HepG2 (cell line): ENCODE data around the gene HIBADH. TPM values are rescaled to one million over a fixed set of nuclear protein-coding genes. Genes with fewer than 3 reads are reported as not detected.

Experiments
- ATAC-seq: fragments of 200-7000 bp; cut with Tn5 transposase; 3 replicates; pipeline ENCODE4 v1.9.1; 2020; ENCODE audit warnings: mild to moderate bottlenecking, moderate library complexity
- BruUV-seq: library from RNA; stranded (reverse); fragments of 400-500 nt; replicated peaks from 2 replicates; lab custom pipeline; 2021; lab: Mats Ljungman, UMichigan
- CTCF ChIA-PET: fragments of 300-600 bp; formaldehyde crosslinking; extraction: SDS; loops from one replicate; lab custom pipeline; 2021; ENCODE audit warnings: low total read pairs, inconsistent platforms, low intra/inter-chr PET ratio; lab: Yijun Ruan, JAX
- POLR2A ChIA-PET: fragments of 350-600 bp; sonication (Branson Sonifier 250); formaldehyde crosslinking; loops from one replicate; lab custom pipeline; 2020; ENCODE audit warnings: antibody characterized with exemption, inconsistent platforms; lab: Yijun Ruan, JAX
- DNase-seq: peaks from one replicate; pipeline ENCODE4 v3.0.0-alpha.2; 2015; ENCODE audit warnings: low spot score
- FAIRE-seq: peaks from 3 replicates; lab custom pipeline; 2011; peaks lifted over from hg19 to GRCh38; lab: Jason Lieb, UNC
- H2AFZ ChIP-seq: one replicate; pipeline ENCODE4 v1.6.1; 2011; ENCODE audit warnings: low read length, inconsistent platforms
- H3K27ac ChIP-seq: fragments of 300-600 bp; 3 replicates; pipeline ENCODE4 v1.8.0; 2011; ENCODE audit warnings: mixed run types, mild to moderate bottlenecking, mixed read lengths, low read length, inconsistent platforms; ENCODE audit not compliant: insufficient read depth; ENCODE audit errors: extremely low read length
- H3K27me3 ChIP-seq, 2 experiments: fragments of 200-600 bp in 1 of 2; 2 replicates in 1 of 2; 3 replicates in 1 of 2; pipeline versions ENCODE4 v1.6.0 to v1.8.0; 2011; ENCODE audit warnings: low read length in 2 of 2, mild to moderate bottlenecking in 2 of 2, moderate library complexity in 2 of 2, inconsistent platforms in 1 of 2; ENCODE audit not compliant: insufficient read depth in 2 of 2, control insufficient read depth in 1 of 2
- H3K36me3 ChIP-seq, 2 experiments: fragments of 200-600 bp in 1 of 2; replicated peaks in 1 of 2; 2 replicates in 1 of 2; 3 replicates in 1 of 2; pipeline versions ENCODE4 v1.5.1 to v1.8.0; 2011; ENCODE audit warnings: low read length in 2 of 2, inconsistent platforms in 1 of 2; ENCODE audit not compliant: insufficient read depth in 2 of 2, control insufficient read depth in 1 of 2
- H3K4me1 ChIP-seq: 2 replicates; pipeline ENCODE4 v1.5.1; 2012; ENCODE audit warnings: low read length, inconsistent platforms; ENCODE audit not compliant: insufficient read depth
- H3K4me2 ChIP-seq: 2 replicates; pipeline ENCODE4 v1.6.0; 2011; ENCODE audit warnings: low read depth, low read length, inconsistent platforms
- H3K4me3 ChIP-seq, 3 experiments: fragments of 200-600 bp in 1 of 3; sonication (generic), shearing (Covaris generic) in 1 of 3; replicated peaks in 1 of 3; 2 replicates each; pipeline ENCODE4 v1.5.1; 2011 to 2016; ENCODE audit warnings: low read length in 3 of 3, inconsistent platforms in 2 of 3, low read depth in 2 of 3, mild to moderate bottlenecking in 2 of 3, control low read depth in 1 of 3, mixed read lengths in 1 of 3; ENCODE audit not compliant: insufficient read depth in 1 of 3
- H3K79me2 ChIP-seq: one replicate; pipeline ENCODE4 v1.6.1; 2011; ENCODE audit warnings: low read length, inconsistent platforms; ENCODE audit not compliant: insufficient read depth
- H3K9ac ChIP-seq: 2 replicates; pipeline ENCODE4 v1.6.0; 2011; ENCODE audit warnings: mild to moderate bottlenecking, low read depth, low read length, inconsistent platforms; ENCODE audit not compliant: insufficient read depth
- H3K9me3 ChIP-seq: 2 replicates; pipeline ENCODE4 v1.5.1; 2012; ENCODE audit warnings: mild to moderate bottlenecking, low read length
- H4K20me1 ChIP-seq: 2 replicates; pipeline ENCODE4 v1.6.0; 2011; ENCODE audit warnings: inconsistent platforms, mild to moderate bottlenecking, low read length, moderate library complexity; ENCODE audit not compliant: insufficient read depth
- FOXP4 ChIP-seq: sonication (generic); formaldehyde crosslinking; IDR thresholded peaks from 2 replicates; pipeline ENCODE4 v1.4.0; 2020; ENCODE audit warnings: missing genetic modification reagents
- HMG20A ChIP-seq: IDR thresholded peaks from 2 replicates; pipeline ENCODE4 v1.6.1; 2016; ENCODE audit warnings: borderline replicate concordance
- MXD4 ChIP-seq: IDR thresholded peaks from 2 replicates; pipeline ENCODE4 v1.6.1; 2016; ENCODE audit warnings: mild to moderate bottlenecking, missing biosample characterization, missing genetic modification reagents
- NFRKB ChIP-seq: fragments of 450-650 bp; IDR thresholded peaks from 2 replicates; pipeline ENCODE4 v1.6.1; 2017
- PBX3 ChIP-seq: sonication (generic); formaldehyde crosslinking; IDR thresholded peaks from 2 replicates; pipeline ENCODE4 v1.8.1; 2023; ENCODE audit warnings: missing genetic modification reagents, inconsistent platforms, borderline replicate concordance
- SIN3A ChIP-seq: IDR thresholded peaks from 2 replicates; pipeline ENCODE4 v1.6.1; 2011; ENCODE audit warnings: low read depth, mild to moderate bottlenecking, control low read depth, low read length, borderline replicate concordance
- SP5 ChIP-seq: IDR thresholded peaks from 2 replicates; pipeline ENCODE4 v1.6.1; 2016; ENCODE audit warnings: low read depth, borderline replicate concordance
- TCF12 ChIP-seq, 2 experiments: fragments of 450-650 bp in 1 of 2; sonication (generic) in 1 of 2; formaldehyde crosslinking in 1 of 2; IDR thresholded peaks; 2 replicates each; pipeline versions ENCODE4 v1.6.1 to v1.8.0; 2017 to 2022; ENCODE audit warnings: antibody characterized with exemption in 1 of 2, mild to moderate bottlenecking in 1 of 2, missing genetic modification reagents in 1 of 2, moderate library complexity in 1 of 2
- ZKSCAN5 ChIP-seq: sonication (generic); formaldehyde crosslinking; IDR thresholded peaks from 2 replicates; pipeline ENCODE4 v1.5.1; 2020; ENCODE audit warnings: mild to moderate bottlenecking, missing genetic modification reagents
- ZNF326 ChIP-seq: sonication (generic); formaldehyde crosslinking; IDR thresholded peaks from 2 replicates; pipeline ENCODE4 v1.4.0; 2020; ENCODE audit warnings: missing genetic modification reagents, borderline replicate concordance
- ZNF577 ChIP-seq: sonication (generic); formaldehyde crosslinking; IDR thresholded peaks from 2 replicates; pipeline ENCODE4 v1.4.0; 2020; ENCODE audit warnings: mild to moderate bottlenecking, low read depth, missing genetic modification reagents, borderline replicate concordance
- WGBS: methylation state at CpG from one replicate; pipeline ENCODE4 v1.1.6; 2017; ENCODE audit warnings: low lambda C conversion rate; 5-methylcytosine and 5-hydroxymethylcytosine counted together
- in situ Hi-C: cut with HindIII; loops from 2 replicates; pipeline ENCODE4 v1.10.0; 2017; ENCODE audit warnings: low pct_unique_long_range_greater_than_20kb; ENCODE audit not compliant: extremely low pct_ligation_motif_present
- intact Hi-C: fragments of 100-400 bp; cut with micrococcal nuclease; formaldehyde crosslinking; loops from one replicate; pipeline ENCODE4 v1.10.0; 2022; ENCODE audit not compliant: unreplicated experiment
- polyA plus RNA-seq, 8 experiments: library from polyadenylated mRNA; depleted of rRNA in 3 of 8; stranded (reverse) in 7 of 8; unstranded in 1 of 8; fragments of >200 nt; fragmentation: Illumina TruSeq in 4 of 8; extraction: Trizol in 4 of 8; gene quantifications; 2 replicates each; pipeline versions ENCODE4 v1.2.1 to v1.2.3, GENCODE V29; 2011 to 2016; ENCODE audit warnings: low read depth in 4 of 8, missing spikeins in 1 of 8, mixed read lengths in 1 of 8; ENCODE audit not compliant: insufficient read depth in 1 of 8
- total RNA-seq, 5 experiments: library from RNA; depleted of rRNA; stranded (reverse); fragments of >200 nt; fragmentation: Illumina TruSeq; extraction: Trizol; gene quantifications; 2 replicates each; pipeline ENCODE4 v1.2.3, GENCODE V29; 2016; ENCODE audit warnings: low read depth in 1 of 5

Gene HIBADH
- total and polyA plus RNA-seq, 2 of the 13 experiments (the other 11 are each of a cell fraction or from before 2014, with no cell fraction given), result 49.9 to 59.5 TPM

GRCh38 chr7:27631391-27631790 lies 31.3 kb downstream of the HIBADH start:
- BruUV-seq, result no TSS peak
- ChIA-PET CTCF (no interaction called here), POLR2A (no interaction called here)
- no peak overlapping the region for H3K4me3 ChIP-seq
- ATAC-seq (no peak), DNase-seq (no peak), FAIRE-seq (no peak)
- no peaks in the 10 kb centered on the region for H4K20me1 ChIP-seq
- 95% methylated on average over 1 of the region's 1 CpG for WGBS
- H3K4me1 ChIP-seq, result no peaks in the 10 kb centered on the region
- H3K79me2 ChIP-seq, result no peaks in the 10 kb centered on the region
- H3K27me3 ChIP-seq, result no peaks in the 10 kb centered on the region
- no peak overlapping the region for H3K4me2 ChIP-seq
- intact Hi-C loops, result no loop called here
- H3K9ac ChIP-seq, result no peak overlapping the region
- in situ Hi-C loops, result no loop called here
- H2AFZ ChIP-seq, result no peak overlapping the region
- TF ChIP-seq MXD4 (CRISPR knock-in tag) (no peak), ZNF326 (CRISPR knock-in tag) (no peak), FOXP4 (CRISPR knock-in tag) (no peak), PBX3 (CRISPR knock-in tag) (no peak), NFRKB (no peak), SIN3A (no peak), HMG20A (CRISPR knock-in tag) (no peak), ZNF577 (CRISPR knock-in tag) (no peak), SP5 (no peak), ZKSCAN5 (CRISPR knock-in tag) (no peak), TCF12 (IDR thresholded peaks at IDR 0.05) (no peak), TCF12 (CRISPR knock-in tag; IDR thresholded peaks at IDR 0.05) (no peak)
- H3K9me3 ChIP-seq, result no peaks in the 10 kb centered on the region
- H3K27ac ChIP-seq, result no peak overlapping the region
- H3K36me3 ChIP-seq, result peaks cover 3 to 37% of the 10 kb centered on the region in 2 experiments; a peak in 3 of 5 replicates
